ENCODE results near the gene FGFR2. TPM values are rescaled to one million over a fixed set of nuclear protein-coding genes. Genes with fewer than 3 reads are reported as not detected.

The FGFR2 gene
- total and polyA plus RNA-seq, 12 donors, result 19.5 to 79.2 (median 39.3) TPM

DNA sequence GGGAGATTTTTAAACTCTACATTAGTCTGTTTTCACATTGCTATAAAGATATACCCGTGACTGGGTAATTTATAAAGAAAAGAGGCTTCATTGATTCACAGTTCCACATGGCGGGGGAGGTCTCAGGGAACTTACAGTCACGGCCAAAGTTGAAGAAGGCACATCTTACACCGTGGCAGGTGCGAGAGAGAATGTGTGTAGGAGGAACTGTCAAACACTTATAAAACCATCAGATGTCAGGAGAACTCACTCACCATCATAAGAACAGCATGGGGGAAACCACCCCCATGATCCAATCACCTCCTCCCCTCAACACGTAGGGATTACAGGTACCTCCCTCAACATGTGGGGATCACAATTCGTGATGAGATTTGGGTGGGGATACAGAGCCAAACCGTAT, 129.5 kb downstream of the FGFR2 start:
- no peak for DNase-seq
- intact Hi-C loops (cut with DNase I), result no loop called here
- 85 to 94% (median 90%) methylated on average over 8 of the region's 8 CpGs for WGBS, 4 donors
- H3K27me3 ChIP-seq, result no peaks in the 10 kb centered on the region
- no peaks in the 10 kb centered on the region for H3K4me1 ChIP-seq (replicated peaks in 1 of 2)
- H3K27ac ChIP-seq, result no peak overlapping the region
- TF ChIP-seq POLR2A (IDR thresholded peaks at IDR 0.05), result no peak
- TF ChIP-seq, protein P1, sequence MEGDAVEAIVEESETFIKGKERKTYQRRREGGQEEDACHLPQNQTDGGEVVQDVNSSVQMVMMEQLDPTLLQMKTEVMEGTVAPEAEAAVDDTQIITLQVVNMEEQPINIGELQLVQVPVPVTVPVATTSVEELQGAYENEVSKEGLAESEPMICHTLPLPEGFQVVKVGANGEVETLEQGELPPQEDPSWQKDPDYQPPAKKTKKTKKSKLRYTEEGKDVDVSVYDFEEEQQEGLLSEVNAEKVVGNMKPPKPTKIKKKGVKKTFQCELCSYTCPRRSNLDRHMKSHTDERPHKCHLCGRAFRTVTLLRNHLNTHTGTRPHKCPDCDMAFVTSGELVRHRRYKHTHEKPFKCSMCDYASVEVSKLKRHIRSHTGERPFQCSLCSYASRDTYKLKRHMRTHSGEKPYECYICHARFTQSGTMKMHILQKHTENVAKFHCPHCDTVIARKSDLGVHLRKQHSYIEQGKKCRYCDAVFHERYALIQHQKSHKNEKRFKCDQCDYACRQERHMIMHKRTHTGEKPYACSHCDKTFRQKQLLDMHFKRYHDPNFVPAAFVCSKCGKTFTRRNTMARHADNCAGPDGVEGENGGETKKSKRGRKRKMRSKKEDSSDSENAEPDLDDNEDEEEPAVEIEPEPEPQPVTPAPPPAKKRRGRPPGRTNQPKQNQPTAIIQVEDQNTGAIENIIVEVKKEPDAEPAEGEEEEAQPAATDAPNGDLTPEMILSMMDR (IDR thresholded peaks at IDR 0.05), result no peak
- H3K36me3 ChIP-seq (replicated peaks in 1 of 2), result no peaks in the 10 kb centered on the region
- no peak overlapping the region for H3K4me3 ChIP-seq
- H3K9me3 ChIP-seq (replicated peaks in 1 of 3), result no peaks in the 10 kb centered on the region

DNA sequence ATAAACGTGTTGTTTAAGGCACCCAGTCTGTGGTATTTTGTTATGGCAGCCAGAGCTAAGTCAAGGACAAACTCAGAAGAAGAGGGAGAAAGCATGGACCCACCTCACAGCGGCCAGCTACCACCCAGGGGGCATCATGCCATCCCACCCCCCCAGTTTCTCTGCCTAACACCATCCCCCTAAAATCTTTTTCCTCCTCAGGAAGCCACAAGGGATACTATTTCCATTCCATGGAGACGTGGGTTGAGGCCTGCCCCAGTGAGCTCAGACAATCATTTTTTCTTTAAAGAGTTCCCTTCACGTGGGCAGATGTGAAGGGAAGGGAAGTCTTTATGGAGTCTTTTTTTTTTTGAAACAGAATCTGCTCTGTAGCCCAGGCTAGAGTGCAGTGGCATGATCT, 131.8 kb downstream of the FGFR2 start:
- no peak overlapping the region for H3K4me3 ChIP-seq
- H3K4me1 ChIP-seq (replicated peaks in 1 of 2), result no peaks in the 10 kb centered on the region
- intact Hi-C loops (cut with DNase I), result no loop called here
- no peaks in the 10 kb centered on the region for H3K27me3 ChIP-seq
- TF ChIP-seq, protein P1 (IDR thresholded peaks at IDR 0.05), result no peak
- TF ChIP-seq POLR2A (IDR thresholded peaks at IDR 0.05), result no peak
- H3K36me3 ChIP-seq (replicated peaks in 1 of 2), result no peaks in the 10 kb centered on the region
- no peaks in the 10 kb centered on the region for H3K9me3 ChIP-seq (replicated peaks in 1 of 3)
- H3K27ac ChIP-seq, result no peak overlapping the region
- no peak for DNase-seq
- WGBS, 4 donors, result 77 to 93% (median 83%) methylated on average over 4 of the region's 4 CpGs

DNA sequence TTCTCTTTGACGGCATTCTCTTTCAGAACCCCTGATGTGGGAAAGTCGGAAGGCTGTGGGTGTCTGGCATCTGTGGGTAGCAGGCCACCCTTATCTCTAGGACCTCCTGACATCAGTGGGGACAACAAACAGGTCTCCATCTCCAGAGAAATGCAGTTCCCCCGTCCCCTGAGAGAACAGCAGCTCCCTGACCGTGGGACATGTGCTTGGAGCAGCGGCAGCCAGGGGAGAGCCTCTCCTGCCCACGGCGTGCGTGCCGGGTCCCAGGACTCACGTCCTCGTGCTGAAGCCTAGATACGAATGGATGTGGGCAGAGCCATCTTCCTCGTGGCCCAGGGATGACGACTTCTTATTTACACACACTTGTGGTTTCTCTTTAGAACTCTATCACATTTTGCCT, 133.0 kb downstream of the FGFR2 start:
- intact Hi-C loops (cut with DNase I), result no loop called here
- TF ChIP-seq, protein P1 (IDR thresholded peaks at IDR 0.05), result no peak
- no peak for TF ChIP-seq POLR2A (IDR thresholded peaks at IDR 0.05)
- no peaks in the 10 kb centered on the region for H3K4me1 ChIP-seq (replicated peaks in 1 of 2)
- no peak overlapping the region for H3K4me3 ChIP-seq
- no peaks in the 10 kb centered on the region for H3K36me3 ChIP-seq (replicated peaks in 1 of 2)
- DNase-seq, result no peak
- WGBS, 4 donors, result 86 to 91% (median 90%) methylated on average over 8 to 14 of the region's 14 CpGs
- no peak overlapping the region for H3K27ac ChIP-seq
- no peaks in the 10 kb centered on the region for H3K9me3 ChIP-seq (replicated peaks in 1 of 3)
- H3K27me3 ChIP-seq, result no peaks in the 10 kb centered on the region

DNA sequence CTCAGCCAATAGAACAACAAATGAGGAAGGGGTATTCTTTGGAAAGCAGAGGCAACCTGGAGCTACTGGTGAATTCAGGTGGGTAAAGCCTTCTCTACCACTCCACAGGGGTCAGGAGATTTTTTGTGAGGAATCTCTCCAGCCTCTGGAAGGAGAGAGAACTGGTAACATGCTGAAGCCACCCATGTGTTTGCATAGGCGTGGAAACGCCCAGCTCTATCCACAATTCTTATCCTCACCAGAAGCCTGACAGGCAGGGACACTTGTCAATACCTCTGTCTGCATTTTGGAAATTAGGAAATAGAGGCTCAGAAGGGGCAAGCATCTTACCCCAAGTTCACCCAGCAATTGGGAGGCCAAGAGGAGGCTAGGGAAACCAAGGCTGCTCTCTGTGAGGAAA, 133.7 kb downstream of the FGFR2 start:
- no peak for DNase-seq
- 92 to 98% (median 94%) methylated on average over 2 of the region's 2 CpGs for WGBS, 4 donors
- Histone ChIP-seq H3K36me3 (replicated peaks in 1 of 2) (no peaks in the 10 kb centered on the region), H3K27me3 (no peaks in the 10 kb centered on the region), H3K9me3 (replicated peaks in 1 of 3) (no peaks in the 10 kb centered on the region), H3K4me1 (replicated peaks in 1 of 2) (no peaks in the 10 kb centered on the region), H3K27ac (no peak overlapping the region), H3K4me3 (no peak overlapping the region)
- TF ChIP-seq, protein P1 (IDR thresholded peaks at IDR 0.05), result no peak
- no peak for TF ChIP-seq POLR2A (IDR thresholded peaks at IDR 0.05)
- intact Hi-C loops (cut with DNase I), result no loop called here
